IMR-90 (cell line): Measurements from ENCODE around the gene TBC1D10A.

Experiments
- CEBPB ChIP-seq: IDR thresholded peaks from 2 replicates; pipeline ENCODE4 v1.6.1; 2012; ENCODE audit warnings: low read depth, low read length, improper control_type of control experiment
- CHD1 ChIP-seq: IDR thresholded peaks from 2 replicates; pipeline ENCODE4 v1.6.1; 2012; ENCODE audit warnings: low read depth, low read length, improper control_type of control experiment
- MAFK ChIP-seq: IDR thresholded peaks from 2 replicates; pipeline ENCODE4 v1.6.1; 2012; ENCODE audit warnings: low read depth, low read length, improper control_type of control experiment
- POLR2A ChIP-seq: IDR thresholded peaks from 2 replicates; pipeline ENCODE4 v1.6.1; 2012; ENCODE audit warnings: mild to moderate bottlenecking, low read depth, low read length
- SMC3 ChIP-seq: fragments of 150-350 bp; IDR thresholded peaks from 2 replicates; pipeline ENCODE4 v1.6.1; 2016; ENCODE audit warnings: low read depth, mild to moderate bottlenecking, antibody characterized with exemption, low read length, moderate library complexity
- TF ChIP-seq, protein P1 (sequence below): conservative IDR thresholded peaks from 2 replicates; pipeline ENCODE4 v1.5.1; 2012; ENCODE audit warnings: mild to moderate bottlenecking, low read depth, low read length, improper control_type of control experiment

DNA sequence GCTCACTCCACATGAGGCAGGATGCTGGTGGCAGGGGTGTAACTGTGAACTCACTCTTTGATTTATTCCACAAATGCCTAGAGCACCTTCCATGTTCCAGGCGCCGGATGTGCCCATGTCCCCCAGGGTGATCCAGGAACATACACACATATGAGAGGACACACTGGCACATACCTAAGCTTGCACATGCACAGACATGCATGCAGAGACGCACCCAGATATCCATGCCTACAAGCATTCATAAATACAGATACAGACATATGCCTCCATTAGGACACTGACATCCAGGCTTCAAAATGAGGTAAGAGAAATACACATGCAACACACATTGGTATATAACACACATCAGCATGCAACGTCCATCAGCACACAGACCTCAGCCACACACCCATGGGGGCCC, 64.6 kb downstream of the TBC1D10A start:
- TF ChIP-seq, protein P1, sequence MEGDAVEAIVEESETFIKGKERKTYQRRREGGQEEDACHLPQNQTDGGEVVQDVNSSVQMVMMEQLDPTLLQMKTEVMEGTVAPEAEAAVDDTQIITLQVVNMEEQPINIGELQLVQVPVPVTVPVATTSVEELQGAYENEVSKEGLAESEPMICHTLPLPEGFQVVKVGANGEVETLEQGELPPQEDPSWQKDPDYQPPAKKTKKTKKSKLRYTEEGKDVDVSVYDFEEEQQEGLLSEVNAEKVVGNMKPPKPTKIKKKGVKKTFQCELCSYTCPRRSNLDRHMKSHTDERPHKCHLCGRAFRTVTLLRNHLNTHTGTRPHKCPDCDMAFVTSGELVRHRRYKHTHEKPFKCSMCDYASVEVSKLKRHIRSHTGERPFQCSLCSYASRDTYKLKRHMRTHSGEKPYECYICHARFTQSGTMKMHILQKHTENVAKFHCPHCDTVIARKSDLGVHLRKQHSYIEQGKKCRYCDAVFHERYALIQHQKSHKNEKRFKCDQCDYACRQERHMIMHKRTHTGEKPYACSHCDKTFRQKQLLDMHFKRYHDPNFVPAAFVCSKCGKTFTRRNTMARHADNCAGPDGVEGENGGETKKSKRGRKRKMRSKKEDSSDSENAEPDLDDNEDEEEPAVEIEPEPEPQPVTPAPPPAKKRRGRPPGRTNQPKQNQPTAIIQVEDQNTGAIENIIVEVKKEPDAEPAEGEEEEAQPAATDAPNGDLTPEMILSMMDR: no peak
- TF ChIP-seq CEBPB (no peak), CHD1 (no peak), POLR2A (no peak), SMC3 (no peak), MAFK (no peak)
